ENCODE data around the gene MAPK12. TPM values are rescaled to one million over a fixed set of nuclear protein-coding genes. Genes with fewer than 3 reads are reported as not detected.

The MAPK12 gene
- total and polyA plus RNA-seq, 2 donors (not counting 1 experiment from before 2014, with no cell fraction given) = 6.5 to 7.8 TPM

- Mint-ChIP-seq H3K9me3 (ENCODE audit: insufficient read depth) (no peaks in the 10 kb centered on the region), H3K27ac (no peak overlapping the region), H3K4me3 (no peak overlapping the region), H3K4me1 (peaks cover 6% of the 10 kb centered on the region), H3K27me3 (no peaks in the 10 kb centered on the region)
- Histone ChIP-seq H2AFZ (ENCODE audit: insufficient read depth, low read depth, low read length, poor library complexity, severe bottlenecking) (no peak overlapping the region), H3K4me3 (ENCODE audit: control extremely low read depth in 1 of 5, extremely low read depth in 1 of 5, insufficient read depth in 1 of 5, low read depth in 2 of 5, low read length in 4 of 5) (no peak overlapping the region), H3K9ac (ENCODE audit: low read length) (no peak overlapping the region), H3K4me1 (ENCODE audit: control insufficient read depth in 2 of 2, insufficient read depth in 2 of 2, low read length in 2 of 2) (no peaks in the 10 kb centered on the region), H3K36me3 (replicated peaks in 1 of 2; ENCODE audit: control extremely low read depth in 1 of 2, control insufficient read depth in 1 of 2, extremely low read depth in 1 of 2, insufficient read depth in 2 of 2, low read length in 1 of 2) (peaks cover 0 to 68% of the 10 kb centered on the region in 2 experiments), H3K79me2 (ENCODE audit: control insufficient read depth, insufficient read depth, low read length) (peaks cover 21% of the 10 kb centered on the region), H3K4me2 (replicated peaks; ENCODE audit: low read depth, low read length, poor library complexity, severe bottlenecking) (no peak overlapping the region), H4K20me1 (ENCODE audit: control insufficient read depth, insufficient read depth, low read length, poor library complexity, severe bottlenecking) (peaks cover 46% of the 10 kb centered on the region), H3K9me3 (ENCODE audit: control extremely low read depth in 1 of 3, control insufficient read depth in 2 of 3, insufficient read depth in 1 of 3, low read length in 2 of 3) (no peaks in the 10 kb centered on the region), H3K27me3 (replicated peaks in 1 of 4; ENCODE audit: control extremely low read depth in 1 of 4, control insufficient read depth in 3 of 4, insufficient read depth in 4 of 4, low read length in 3 of 4) (no peaks in the 10 kb centered on the region), H3K27ac (ENCODE audit: low read length in 2 of 2) (no peak overlapping the region)
- no peak for ATAC-seq (ENCODE audit: low read depth)
- ChIA-PET POLR2A (no interaction called here), CTCF (interaction anchor here (0.8 to 6.4 kb wide), 2 partner anchors 67 to 158 kb away, joined by 3 to 57 read pairs; partner anchors contain the start of gene TTLL8)
- DNase-seq = no peak
- intact Hi-C loops (cut with micrococcal nuclease) = no loop called here
- TF ChIP-seq EZH2 (IDR thresholded peaks at IDR 0.05; ENCODE audit: borderline replicate concordance, insufficient read depth, low read depth, low read length, poor library complexity, severe bottlenecking) = no peak
- no peak for TF ChIP-seq CTCF (IDR thresholded peaks at IDR 0.05)
- WGBS (ENCODE audit: insufficient coverage) = 94% methylated on average over 12 of the region's 17 CpGs
These were observed 46.0 kb downstream of the MAPK12 start for GRCh38 chr22:50215297-50216054.

- no peak overlapping the region for H3K27ac ChIP-seq (ENCODE audit: low read length in 2 of 2)
- no peaks in the 10 kb centered on the region for H3K27me3 ChIP-seq (replicated peaks in 1 of 4; ENCODE audit: control extremely low read depth in 1 of 4, control insufficient read depth in 3 of 4, insufficient read depth in 4 of 4, low read length in 3 of 4)
- 100% methylated on average over 4 of the region's 9 CpGs for WGBS (ENCODE audit: insufficient coverage)
- no peak overlapping the region for H3K4me2 ChIP-seq (replicated peaks; ENCODE audit: low read depth, low read length, poor library complexity, severe bottlenecking)
- Mint-ChIP-seq H3K4me3 (no peak overlapping the region), H3K9me3 (ENCODE audit: insufficient read depth) (no peaks in the 10 kb centered on the region), H3K27ac (no peak overlapping the region), H3K27me3 (no peaks in the 10 kb centered on the region), H3K4me1 (peaks cover 13% of the 10 kb centered on the region)
- H3K4me3 ChIP-seq (ENCODE audit: control extremely low read depth in 1 of 5, extremely low read depth in 1 of 5, insufficient read depth in 1 of 5, low read depth in 2 of 5, low read length in 4 of 5) = no peak overlapping the region
- intact Hi-C loops (cut with micrococcal nuclease) = no loop called here
- no peak for DNase-seq
- no peak for ATAC-seq (ENCODE audit: low read depth)
- H3K9ac ChIP-seq (ENCODE audit: low read length) = no peak overlapping the region
- H4K20me1 ChIP-seq (ENCODE audit: control insufficient read depth, insufficient read depth, low read length, poor library complexity, severe bottlenecking) = peaks cover 68% of the 10 kb centered on the region
- TF ChIP-seq CTCF (IDR thresholded peaks at IDR 0.05) = no peak
- no peak for TF ChIP-seq EZH2 (IDR thresholded peaks at IDR 0.05; ENCODE audit: borderline replicate concordance, insufficient read depth, low read depth, low read length, poor library complexity, severe bottlenecking)
- POLR2A ChIA-PET = no interaction called here
- H3K9me3 ChIP-seq (ENCODE audit: control extremely low read depth in 1 of 3, control insufficient read depth in 2 of 3, insufficient read depth in 1 of 3, low read length in 2 of 3) = no peaks in the 10 kb centered on the region
- H3K36me3 ChIP-seq (replicated peaks in 1 of 2; ENCODE audit: control extremely low read depth in 1 of 2, control insufficient read depth in 1 of 2, extremely low read depth in 1 of 2, insufficient read depth in 2 of 2, low read length in 1 of 2) = peaks cover 0 to 65% of the 10 kb centered on the region in 2 experiments
- H2AFZ ChIP-seq (ENCODE audit: insufficient read depth, low read depth, low read length, poor library complexity, severe bottlenecking) = no peak overlapping the region
- H3K79me2 ChIP-seq (ENCODE audit: control insufficient read depth, insufficient read depth, low read length) = peaks cover 27% of the 10 kb centered on the region
- peaks cover 4 to 9% of the 10 kb centered on the region in 2 donors for H3K4me1 ChIP-seq (ENCODE audit: control insufficient read depth in 2 of 2, insufficient read depth in 2 of 2, low read length in 2 of 2)
- CTCF ChIA-PET = interaction anchor here (6.4 kb wide), 1 partner anchor 65 kb away, joined by 57 read pairs; no protein-coding TSS in a partner anchor
These were observed 48.2 kb downstream of the MAPK12 start for GRCh38 chr22:50213263-50213662.

Data from B cell (primary cell).